Endothelial cell of umbilical vein (primary cell): ENCODE results near the gene MB21D2. TPM values are rescaled to one million over a fixed set of nuclear protein-coding genes. Genes with fewer than 3 reads are reported as not detected.

Experiments
- BruUV-seq: library from RNA; stranded (reverse); fragments of 400-500 nt; replicated peaks from 2 replicates; lab custom pipeline; 2021; lab: Mats Ljungman, UMichigan
- CTCF ChIA-PET: fragments of 300-600, 350-600 bp; sonication (Branson Sonifier 250); formaldehyde crosslinking; loops from one replicate; lab custom pipeline; 2021; ENCODE audit warnings: antibody characterized with exemption, inconsistent platforms; lab: Charles Lee
- POLR2A ChIA-PET: fragments of 300-600, 350-600 bp; sonication (Branson Sonifier 250); formaldehyde crosslinking; loops from one replicate; lab custom pipeline; 2021; ENCODE audit warnings: antibody characterized with exemption, inconsistent platforms; lab: Charles Lee
- DNase-seq: peaks from one replicate; pipeline ENCODE4 v3.0.0-alpha.2; 2011; ENCODE audit warnings: low read depth, low spot score
- FAIRE-seq: peaks from 2 replicates; lab custom pipeline; 2011; peaks lifted over from hg19 to GRCh38; lab: Jason Lieb, UNC
- H2AFZ ChIP-seq: 2 replicates; pipeline ENCODE4 v1.6.0; 2012; ENCODE audit warnings: low read depth, low read length, control low read depth, inconsistent platforms
- H3K27ac ChIP-seq: 2 replicates; pipeline ENCODE4 v1.5.1; 2011; ENCODE audit warnings: low read depth, mild to moderate bottlenecking, control low read depth, low read length, moderate library complexity; ENCODE audit not compliant: insufficient read depth
- H3K27me3 ChIP-seq, 2 experiments: 2 replicates each; pipeline versions ENCODE4 v1.6.0 to v1.6.1; 2011; ENCODE audit warnings: low read length in 2 of 2, mixed read lengths in 1 of 2; ENCODE audit not compliant: control insufficient read depth in 2 of 2, insufficient read depth in 2 of 2
- H3K36me3 ChIP-seq, 2 experiments: 2 replicates in 1 of 2; 3 replicates in 1 of 2; pipeline ENCODE4 v1.5.1; 2011; ENCODE audit warnings: low read length in 2 of 2, mild to moderate bottlenecking in 1 of 2, moderate library complexity in 1 of 2; ENCODE audit not compliant: control insufficient read depth in 2 of 2, insufficient read depth in 2 of 2; ENCODE audit errors: extremely low read depth in 1 of 2
- H3K4me1 ChIP-seq: 3 replicates; pipeline ENCODE4 v1.5.1; 2011; ENCODE audit warnings: mild to moderate bottlenecking, low read length; ENCODE audit not compliant: control insufficient read depth, insufficient read depth; ENCODE audit errors: extremely low read depth
- H3K4me2 ChIP-seq: 2 replicates; pipeline ENCODE4 v1.6.1; 2011; ENCODE audit warnings: low read length, control low read depth, mixed read lengths; ENCODE audit not compliant: insufficient read depth
- H3K4me3 ChIP-seq, 3 experiments: fragments of 200-600 bp in 1 of 3; sonication (generic), shearing (Covaris generic) in 1 of 3; replicated peaks in 1 of 3; 2 replicates each; pipeline ENCODE4 v1.5.1; 2011 to 2016; ENCODE audit warnings: control low read depth in 3 of 3, low read length in 3 of 3, mild to moderate bottlenecking in 2 of 3, inconsistent platforms in 1 of 3, low read depth in 1 of 3, moderate library complexity in 1 of 3; ENCODE audit not compliant: insufficient read depth in 1 of 3
- H3K79me2 ChIP-seq: 2 replicates; pipeline ENCODE4 v1.6.0; 2012; ENCODE audit warnings: low read length, inconsistent platforms; ENCODE audit not compliant: control insufficient read depth, insufficient read depth
- H3K9ac ChIP-seq: replicated peaks from 2 replicates; pipeline ENCODE3; 2011; ENCODE audit warnings: low read length, control low read depth; ENCODE audit not compliant: insufficient read depth; ENCODE audit errors: extremely low read depth
- H3K9me1 ChIP-seq: replicated peaks from 3 replicates; pipeline ENCODE4 v1.6.0; 2011; ENCODE audit warnings: mild to moderate bottlenecking, low read length; ENCODE audit not compliant: control insufficient read depth, insufficient read depth; ENCODE audit errors: extremely low read depth
- H3K9me3 ChIP-seq: replicated peaks from 2 replicates; pipeline ENCODE4 v1.5.1; 2012; ENCODE audit warnings: low read length, inconsistent platforms; ENCODE audit not compliant: control insufficient read depth, insufficient read depth
- H4K20me1 ChIP-seq: replicated peaks from 2 replicates; pipeline ENCODE3; 2011; ENCODE audit warnings: mild to moderate bottlenecking, low read length; ENCODE audit not compliant: control insufficient read depth, insufficient read depth; ENCODE audit errors: extremely low read depth
- CTCF ChIP-seq, 2 donors: IDR thresholded peaks; 1 replicate in 1 of 2; 2 replicates in 1 of 2; pipeline ENCODE4 v1.5.1; 2011; ENCODE audit warnings: low read length in 2 of 2, mild to moderate bottlenecking in 2 of 2, moderate library complexity in 2 of 2, control low read depth in 1 of 2, inconsistent platforms in 1 of 2, low read depth in 1 of 2; ENCODE audit not compliant: insufficient read depth in 1 of 2; ENCODE audit errors: extremely low read depth in 1 of 2
- EZH2 ChIP-seq: IDR thresholded peaks from 2 replicates; pipeline ENCODE4 v1.6.1; 2012; ENCODE audit warnings: borderline replicate concordance, low read depth, mild to moderate bottlenecking, moderate library complexity, low read length, inconsistent platforms; ENCODE audit not compliant: severe bottlenecking
- GATA2 ChIP-seq: IDR thresholded peaks from 2 replicates; pipeline ENCODE4 v1.7.0; 2011; ENCODE audit warnings: low read depth, mild to moderate bottlenecking, moderate library complexity, mixed read lengths, low read length; ENCODE audit not compliant: insufficient read length, insufficient read depth
- JUN ChIP-seq: IDR thresholded peaks from 2 replicates; pipeline ENCODE4 v1.6.1; 2011; ENCODE audit warnings: borderline replicate concordance, low read depth; ENCODE audit not compliant: insufficient read length, insufficient read depth
- MAX ChIP-seq: IDR thresholded peaks from 2 replicates; pipeline ENCODE4 v1.6.1; 2011; ENCODE audit not compliant: insufficient read depth, insufficient read length
- MYC ChIP-seq: IDR thresholded peaks from one replicate; pipeline ENCODE4 v1.6.1; 2011; ENCODE audit warnings: mild to moderate bottlenecking, low read depth, low read length
- POLR2A ChIP-seq: IDR thresholded peaks from 2 replicates; pipeline ENCODE4 v1.6.1; 2012; ENCODE audit warnings: low read depth, mild to moderate bottlenecking, control low read depth, low read length
- POLR2AphosphoS5 ChIP-seq: IDR thresholded peaks from 2 replicates; pipeline ENCODE4 v1.6.1; 2012; ENCODE audit warnings: low read depth, mild to moderate bottlenecking, control low read depth, low read length, moderate library complexity; ENCODE audit not compliant: insufficient read depth
- dilution Hi-C: fragments of 300-500 bp; cut with MboI; formaldehyde crosslinking; loops from one replicate; pipeline ENCODE4 v1.15.0; 2019; ENCODE audit warnings: low sequenced_read_pairs; ENCODE audit not compliant: extremely low pct_ligation_motif_present
- intact Hi-C: fragments of 100-400 bp; cut with micrococcal nuclease; formaldehyde crosslinking; loops from one replicate; pipeline ENCODE4 v1.10.0; 2022
- polyA plus RNA-seq, 4 experiments: library from polyadenylated mRNA; depleted of rRNA in 3 of 4; stranded (reverse) in 3 of 4; unstranded in 1 of 4; fragments of >200 nt; gene quantifications; 2 replicates each; pipeline versions ENCODE4 v1.2.1 to v1.2.3, GENCODE V29; 2011 to 2012; ENCODE audit warnings: missing spikeins in 1 of 4
- total RNA-seq: library from RNA; stranded (reverse); gene quantifications from 2 replicates; pipeline ENCODE4 v1.2.3, GENCODE V29; 2021

MB21D2 gene
- total and polyA plus RNA-seq, 2 donors (not counting 3 experiments of a cell fraction or from before 2014, with no cell fraction given) = 6.7 to 7.4 TPM

- POLR2A ChIA-PET = no interaction called here
Observed at GRCh38 chr3:192842138-192842537, 75.5 kb downstream of the MB21D2 start.

More at GRCh38 chr3:192842138-192842537, 75.5 kb downstream of the MB21D2 start:
- dilution Hi-C loops (no loop called here), intact Hi-C loops (no loop called here)
- BruUV-seq = no TSS peak
- H3K9ac ChIP-seq = no peak overlapping the region
- no peaks in the 10 kb centered on the region for H4K20me1 ChIP-seq
- no peaks in the 10 kb centered on the region for H3K79me2 ChIP-seq
- no peaks in the 10 kb centered on the region for H3K4me1 ChIP-seq
- TF ChIP-seq POLR2AphosphoS5 (no peak), POLR2A (no peak), MAX (no peak), GATA2 (no peak), CTCF (IDR thresholded peaks at IDR 0.05; ENCODE audit: extremely low read depth in 1 of 2, insufficient read depth in 1 of 2, low read depth in 1 of 2, low read length in 2 of 2) (no peak), MYC (no peak), EZH2 (no peak), JUN (no peak)
- no peaks in the 10 kb centered on the region for H3K9me1 ChIP-seq
- FAIRE-seq (no peak), DNase-seq (no peak)
- no peak overlapping the region for H3K27ac ChIP-seq
- H3K27me3 ChIP-seq = no peaks in the 10 kb centered on the region
- H2AFZ ChIP-seq = no peak overlapping the region
- CTCF ChIA-PET = interaction anchor here (1.4 kb wide), 1 partner anchor 10 kb away, joined by 4 read pairs; no protein-coding TSS in a partner anchor
- no peak overlapping the region for H3K4me3 ChIP-seq
- H3K4me2 ChIP-seq = no peak overlapping the region
- no peaks in the 10 kb centered on the region for H3K9me3 ChIP-seq
- no peaks in the 10 kb centered on the region for H3K36me3 ChIP-seq
